ENCODE measurements around the gene ABCC4.

Gene ABCC4

DNA sequence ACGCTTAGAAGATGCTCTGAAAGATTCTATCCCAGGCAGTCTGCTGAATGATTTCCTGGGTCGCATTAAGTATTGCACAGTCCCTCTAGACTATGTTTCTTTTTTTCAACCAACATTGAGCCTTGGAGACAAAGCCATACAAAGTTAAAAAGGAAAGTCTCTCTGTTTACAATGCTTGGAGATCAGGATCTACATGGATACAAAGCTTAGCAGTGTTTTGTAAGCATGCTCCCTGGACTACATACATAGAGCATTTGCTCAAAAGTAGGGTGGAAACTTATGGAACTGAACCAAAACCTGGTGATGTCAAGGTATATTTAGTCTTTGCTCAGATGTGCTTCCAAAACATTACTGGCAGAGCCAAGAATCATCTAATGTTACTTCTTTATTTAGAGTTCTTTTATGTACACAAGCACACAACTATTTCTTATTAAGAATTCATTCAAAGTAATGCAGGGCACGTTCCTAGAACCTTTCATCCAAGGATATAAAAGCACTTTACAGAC, 241.2 kb downstream of the ABCC4 start:
- no peak for DNase-seq (ENCODE audit: low read depth)
- TF ChIP-seq, protein P1, sequence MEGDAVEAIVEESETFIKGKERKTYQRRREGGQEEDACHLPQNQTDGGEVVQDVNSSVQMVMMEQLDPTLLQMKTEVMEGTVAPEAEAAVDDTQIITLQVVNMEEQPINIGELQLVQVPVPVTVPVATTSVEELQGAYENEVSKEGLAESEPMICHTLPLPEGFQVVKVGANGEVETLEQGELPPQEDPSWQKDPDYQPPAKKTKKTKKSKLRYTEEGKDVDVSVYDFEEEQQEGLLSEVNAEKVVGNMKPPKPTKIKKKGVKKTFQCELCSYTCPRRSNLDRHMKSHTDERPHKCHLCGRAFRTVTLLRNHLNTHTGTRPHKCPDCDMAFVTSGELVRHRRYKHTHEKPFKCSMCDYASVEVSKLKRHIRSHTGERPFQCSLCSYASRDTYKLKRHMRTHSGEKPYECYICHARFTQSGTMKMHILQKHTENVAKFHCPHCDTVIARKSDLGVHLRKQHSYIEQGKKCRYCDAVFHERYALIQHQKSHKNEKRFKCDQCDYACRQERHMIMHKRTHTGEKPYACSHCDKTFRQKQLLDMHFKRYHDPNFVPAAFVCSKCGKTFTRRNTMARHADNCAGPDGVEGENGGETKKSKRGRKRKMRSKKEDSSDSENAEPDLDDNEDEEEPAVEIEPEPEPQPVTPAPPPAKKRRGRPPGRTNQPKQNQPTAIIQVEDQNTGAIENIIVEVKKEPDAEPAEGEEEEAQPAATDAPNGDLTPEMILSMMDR (IDR thresholded peaks at IDR 0.05; ENCODE audit: low read depth, low read length, missing control alignments) = no peak
- H3K4me3 ChIP-seq (ENCODE audit: low read depth, low read length) = no peak overlapping the region
- in situ Hi-C loops (cut with HindIII; ENCODE audit: low sequenced_read_pairs) = no loop called here

DNA sequence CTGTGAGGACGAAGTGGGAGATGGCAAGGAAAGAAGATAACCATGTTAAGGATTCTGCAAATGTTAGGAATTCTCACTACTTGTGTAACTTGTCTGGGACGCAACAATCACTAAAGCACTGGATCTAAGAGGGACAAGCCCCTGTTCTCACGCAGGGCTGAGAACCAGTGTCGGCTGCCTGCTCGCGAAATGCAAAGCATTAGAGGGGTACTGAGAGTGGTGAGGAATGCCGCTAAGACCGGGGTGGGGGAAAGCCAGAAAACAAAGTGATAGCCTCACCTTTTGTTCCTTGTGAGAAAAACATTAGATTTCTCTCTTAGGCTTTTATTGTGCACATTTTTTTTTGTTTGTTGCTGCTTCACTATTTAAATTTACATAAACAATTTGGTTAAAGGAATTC, 241.9 kb downstream of the ABCC4 start:
- no peak overlapping the region for H3K4me3 ChIP-seq (ENCODE audit: low read depth, low read length)
- DNase-seq (ENCODE audit: low read depth) = no peak
- TF ChIP-seq, protein P1 (IDR thresholded peaks at IDR 0.05; ENCODE audit: low read depth, low read length, missing control alignments) = no peak
- in situ Hi-C loops (cut with HindIII; ENCODE audit: low sequenced_read_pairs) = no loop called here

DNA sequence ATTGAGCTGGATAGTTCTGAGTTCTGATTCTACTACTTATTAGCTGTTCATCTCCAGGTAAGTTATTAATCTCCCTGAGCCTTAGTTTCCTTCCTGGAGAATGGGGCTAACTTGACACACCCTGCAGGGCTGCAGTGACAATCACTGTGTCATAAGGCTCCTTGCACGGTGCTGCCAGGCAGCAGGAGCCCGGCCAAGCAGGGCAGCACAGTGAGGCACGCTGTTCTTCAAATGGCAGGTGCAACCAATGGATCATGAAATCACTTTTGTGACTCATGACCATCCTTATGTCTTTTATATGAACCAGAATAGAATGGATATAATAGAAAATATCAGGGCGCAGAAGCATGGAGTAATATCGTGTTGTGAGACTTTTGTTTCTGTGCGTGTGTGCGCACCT, 242.6 kb downstream of the ABCC4 start:
- TF ChIP-seq, protein P1 (IDR thresholded peaks at IDR 0.05; ENCODE audit: low read depth, low read length, missing control alignments) = no peak
- no peak overlapping the region for H3K4me3 ChIP-seq (ENCODE audit: low read depth, low read length)
- DNase-seq (ENCODE audit: low read depth) = no peak
- in situ Hi-C loops (cut with HindIII; ENCODE audit: low sequenced_read_pairs) = no loop called here

DNA sequence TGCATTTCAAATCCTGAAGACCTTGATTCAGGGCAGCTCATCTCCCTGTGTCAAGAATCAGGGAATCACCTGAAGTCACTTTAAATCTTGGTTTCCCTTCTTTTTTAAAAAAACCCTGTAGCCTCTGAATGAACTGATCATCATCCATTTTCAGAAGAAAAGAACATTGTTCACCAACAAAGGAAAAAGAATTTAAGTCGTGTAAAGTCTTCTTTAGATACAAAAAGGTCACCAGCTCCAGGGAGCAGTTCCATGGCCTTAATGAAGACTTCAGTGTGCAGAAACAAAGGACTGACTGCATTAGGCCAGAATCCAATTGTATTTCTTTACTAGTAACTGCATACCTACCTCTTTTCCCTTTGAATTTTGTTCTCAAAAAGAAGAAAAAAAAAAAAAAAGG, 245.0 kb downstream of the ABCC4 start:
- TF ChIP-seq, protein P1 (IDR thresholded peaks at IDR 0.05; ENCODE audit: low read depth, low read length, missing control alignments) = no peak
- no peak overlapping the region for H3K4me3 ChIP-seq (ENCODE audit: low read depth, low read length)
- in situ Hi-C loops (cut with HindIII; ENCODE audit: low sequenced_read_pairs) = no loop called here
- DNase-seq (ENCODE audit: low read depth) = no peak

DNA sequence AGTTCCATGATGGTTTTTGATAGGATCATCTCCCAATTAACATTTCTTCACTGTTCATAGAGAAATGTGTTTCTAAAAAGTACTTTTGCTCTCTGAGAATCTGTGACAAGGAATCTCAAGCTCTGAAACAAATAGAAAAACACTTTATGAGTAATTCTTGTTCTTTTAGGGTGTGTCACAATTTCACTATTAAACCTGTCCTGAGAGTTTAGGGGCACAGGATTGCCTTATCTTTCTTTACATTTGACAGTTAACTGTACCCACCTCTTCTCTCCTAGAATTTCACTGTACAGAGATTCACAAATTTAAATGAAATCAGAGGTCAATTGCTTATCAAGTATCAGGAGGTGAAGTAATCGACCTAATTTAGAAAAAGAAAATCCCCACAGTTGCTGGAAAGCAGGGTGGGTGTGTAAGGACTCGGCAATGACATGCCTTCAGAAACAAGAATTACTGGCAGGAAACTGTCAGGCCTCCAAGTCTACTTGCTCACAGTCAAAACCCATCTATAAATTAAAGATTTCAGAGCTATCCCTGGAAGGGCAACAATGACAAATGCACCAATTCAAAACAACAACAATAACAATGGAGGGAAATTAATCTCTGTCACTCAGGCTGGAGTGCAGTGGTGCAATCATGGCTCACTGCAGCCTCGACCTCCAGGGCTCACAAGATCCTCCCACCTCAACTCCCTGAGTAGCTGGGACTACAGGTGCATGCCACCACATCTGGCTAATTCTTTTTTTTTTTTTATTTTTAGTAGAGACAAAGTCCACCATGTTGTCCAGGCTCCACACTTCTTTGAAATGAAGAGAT, 250.2 kb downstream of the ABCC4 start:
- TF ChIP-seq, protein P1 (IDR thresholded peaks at IDR 0.05; ENCODE audit: low read depth, low read length, missing control alignments) = no peak

DNA sequence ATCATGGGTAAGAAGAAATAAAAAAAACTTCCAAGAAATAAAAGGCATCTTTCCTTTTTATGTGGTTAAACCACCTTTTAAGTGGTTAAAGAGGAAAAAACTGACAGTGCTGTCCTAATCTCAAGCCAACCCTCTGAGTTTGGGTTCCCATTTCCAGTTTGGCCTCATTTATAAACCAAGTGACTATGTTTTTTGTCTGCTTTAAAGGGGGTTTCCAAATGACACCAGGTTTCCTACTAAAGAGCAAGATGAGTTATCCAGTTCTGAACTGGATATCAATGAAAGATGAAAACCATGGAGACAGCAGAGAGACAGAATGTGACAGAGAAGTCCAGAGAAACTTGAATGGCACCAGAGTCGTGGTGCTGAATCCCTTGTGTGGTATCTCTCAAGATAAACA, 251.5 kb downstream of the ABCC4 start:
- DNase-seq (ENCODE audit: low read depth) = no peak
- no peak overlapping the region for H3K4me3 ChIP-seq (ENCODE audit: low read depth, low read length)
- TF ChIP-seq, protein P1 (IDR thresholded peaks at IDR 0.05; ENCODE audit: low read depth, low read length, missing control alignments) = no peak
- in situ Hi-C loops (cut with HindIII; ENCODE audit: low sequenced_read_pairs) = no loop called here

More for the DNA sequence above, 250.2 kb downstream of the ABCC4 start:
- H3K4me3 ChIP-seq (ENCODE audit: low read depth, low read length) = no peak overlapping the region
- in situ Hi-C loops (cut with HindIII; ENCODE audit: low sequenced_read_pairs) = no loop called here
- DNase-seq (ENCODE audit: low read depth) = no peak
